ENCODE results near the gene FKBP9.
"Not testable (repeated sequence)": the region's sequence is repeated elsewhere in the genome, so short reads cannot be mapped to it uniquely, and the experiment has no call there.

Gene FKBP9

DNA sequence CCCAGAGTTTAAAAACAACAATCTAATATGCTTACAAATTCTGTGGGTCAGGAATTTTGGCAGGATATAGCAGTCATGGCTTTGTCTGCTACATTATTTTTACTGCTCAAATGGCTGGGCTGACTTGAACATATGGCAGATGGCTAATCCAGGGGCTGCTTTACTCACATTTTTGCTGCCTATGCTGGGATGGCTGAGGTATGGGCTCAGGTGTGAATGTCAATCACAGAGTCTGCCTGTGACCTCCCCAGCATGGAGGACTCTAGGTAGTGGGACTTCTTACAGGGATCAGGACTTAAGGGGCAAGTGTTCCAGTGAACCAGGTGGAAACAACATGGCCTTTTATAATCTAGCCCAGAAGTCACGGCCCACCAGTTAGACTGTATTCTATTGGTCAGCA is 4.4 kb upstream of the FKBP9 start:
- no peak for DNase-seq (ENCODE audit: low read depth in 3 of 3, low spot score in 1 of 3)

- no peak for DNase-seq (ENCODE audit: low read depth in 3 of 3, low spot score in 1 of 3)
Measured at GRCh38 chr7:32958046-32959025, 1.1 kb downstream of the FKBP9 start.

- DNase-seq (ENCODE audit: low read depth in 3 of 3, low spot score in 1 of 3): not testable (repeated sequence)
Measured at GRCh38 chr7:32963880-32964301, 6.7 kb downstream of the FKBP9 start.

- not testable (repeated sequence) for DNase-seq (ENCODE audit: low read depth in 3 of 3, low spot score in 1 of 3)
Measured at GRCh38 chr7:32964461-32965159, 7.4 kb downstream of the FKBP9 start.

DNA sequence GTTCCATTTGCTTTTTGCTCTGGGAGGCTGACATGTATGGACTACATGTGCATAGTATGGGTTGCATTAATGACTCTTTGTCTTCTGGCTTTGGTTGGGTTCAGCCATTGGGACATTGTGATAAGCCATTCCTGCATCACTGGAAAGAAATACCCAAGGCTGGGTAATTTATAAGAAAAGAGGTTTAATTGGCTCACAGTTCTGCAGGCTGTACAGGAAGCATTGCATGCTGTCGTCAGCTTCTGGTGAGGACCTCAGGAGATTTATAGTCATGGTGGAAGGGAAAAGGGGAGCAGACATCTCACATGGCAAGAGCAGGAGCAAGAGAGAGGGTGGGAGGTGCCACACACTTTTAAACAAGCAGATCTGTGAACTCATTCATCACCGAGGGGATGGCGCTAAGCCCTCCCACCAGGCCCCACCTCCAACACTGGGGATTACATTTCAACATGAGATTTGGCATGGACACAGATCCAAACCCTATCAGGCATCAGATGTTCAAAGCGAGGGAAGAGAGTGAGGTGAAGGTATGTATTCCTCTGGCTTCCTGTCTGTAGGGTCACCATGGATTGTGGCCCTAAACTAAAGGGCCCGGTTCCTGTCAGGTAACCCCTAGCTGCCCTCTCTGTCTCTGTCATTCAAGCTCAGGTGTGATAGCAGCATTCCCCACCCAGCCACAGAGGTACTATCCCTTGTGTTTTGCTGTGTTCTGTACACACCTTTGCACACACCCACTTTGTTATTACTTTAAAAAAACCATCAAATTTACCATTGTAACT is 9.4 kb downstream of the FKBP9 start:
- not testable (repeated sequence) for DNase-seq (ENCODE audit: low read depth in 3 of 3, low spot score in 1 of 3)

DNA sequence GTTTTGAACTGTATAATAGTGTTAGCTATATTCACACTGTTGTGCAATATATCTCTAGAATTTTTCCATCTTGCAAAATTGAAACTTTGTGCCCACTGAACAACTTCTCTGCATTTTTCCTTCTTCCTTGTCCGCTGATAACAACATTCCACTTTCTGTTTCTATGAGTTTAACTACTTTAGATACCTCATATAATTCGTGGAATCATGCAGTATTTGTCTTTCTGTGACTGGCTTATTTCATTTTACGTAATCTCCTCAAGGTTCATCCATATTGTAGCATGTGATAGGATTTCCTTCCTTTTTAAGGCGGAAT is 10.0 kb downstream of the FKBP9 start:
- DNase-seq (ENCODE audit: low read depth in 3 of 3, low spot score in 1 of 3): not testable (repeated sequence)

DNA sequence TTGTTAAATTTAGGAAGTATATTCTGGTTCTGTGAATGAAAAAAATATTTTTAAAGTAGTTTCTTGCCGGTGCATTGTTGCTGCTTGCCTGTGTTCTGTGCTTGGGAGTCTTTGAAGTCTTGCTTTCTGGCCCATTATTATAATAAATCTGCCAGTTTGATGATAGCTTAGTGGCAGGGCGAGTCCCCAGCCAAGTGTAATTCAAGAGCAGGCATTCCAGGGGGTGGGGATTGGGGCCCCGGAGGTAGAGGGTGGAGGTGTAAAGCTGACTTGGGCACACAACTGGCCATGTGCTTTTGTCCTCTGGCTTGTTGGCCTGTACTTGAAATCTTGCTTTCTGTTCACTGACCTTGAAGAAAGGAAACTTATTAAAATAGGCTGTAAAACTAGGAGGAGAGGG is 14.7 kb downstream of the FKBP9 start:
- not testable (repeated sequence) for DNase-seq (ENCODE audit: low read depth in 3 of 3, low spot score in 1 of 3)

DNA sequence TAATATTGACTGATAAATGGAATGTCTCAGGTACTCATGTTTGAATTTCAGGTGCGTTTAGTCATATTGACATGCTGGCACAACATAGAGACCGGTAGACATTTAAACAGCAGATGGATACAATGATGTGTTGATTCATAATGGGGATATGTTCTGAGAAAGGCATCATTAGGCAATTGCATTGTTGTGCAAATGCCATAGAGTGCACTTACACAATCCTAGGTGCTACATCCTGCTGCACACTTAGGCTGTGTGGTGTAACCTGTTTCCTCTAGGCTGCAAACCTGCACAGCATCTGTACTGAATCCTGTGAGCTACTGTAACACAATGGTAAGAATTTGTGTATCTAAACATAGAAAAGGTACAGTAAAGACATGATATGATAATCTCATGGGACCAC is 19.9 kb downstream of the FKBP9 start:
- DNase-seq (ENCODE audit: low read depth in 3 of 3, low spot score in 1 of 3): not testable (repeated sequence)

- DNase-seq (ENCODE audit: low read depth in 3 of 3, low spot score in 1 of 3): not testable (repeated sequence)
Measured at GRCh38 chr7:32979246-32979645, 22.0 kb downstream of the FKBP9 start.

- not testable (repeated sequence) for DNase-seq (ENCODE audit: low read depth in 3 of 3, low spot score in 1 of 3)
Measured at GRCh38 chr7:32979902-32980301, 22.7 kb downstream of the FKBP9 start.

- DNase-seq (ENCODE audit: low read depth in 3 of 3, low spot score in 1 of 3): not testable (repeated sequence)
Measured at GRCh38 chr7:32988148-32988547, 30.9 kb downstream of the FKBP9 start.

- not testable (repeated sequence) for DNase-seq (ENCODE audit: low read depth in 3 of 3, low spot score in 1 of 3)
Measured at GRCh38 chr7:32991068-32991585, 33.9 kb downstream of the FKBP9 start.

GRCh38 chr7:32991975-32992700 is 34.9 kb downstream of the FKBP9 start:
- DNase-seq (ENCODE audit: low read depth in 3 of 3, low spot score in 1 of 3): not testable (repeated sequence)

- not testable (repeated sequence) for DNase-seq (ENCODE audit: low read depth in 3 of 3, low spot score in 1 of 3)
Measured at GRCh38 chr7:32992750-32993149, 35.5 kb downstream of the FKBP9 start.

GRCh38 chr7:32997956-32998355 is 40.7 kb downstream of the FKBP9 start:
- not testable (repeated sequence) for DNase-seq (ENCODE audit: low read depth in 3 of 3, low spot score in 1 of 3)

DNA sequence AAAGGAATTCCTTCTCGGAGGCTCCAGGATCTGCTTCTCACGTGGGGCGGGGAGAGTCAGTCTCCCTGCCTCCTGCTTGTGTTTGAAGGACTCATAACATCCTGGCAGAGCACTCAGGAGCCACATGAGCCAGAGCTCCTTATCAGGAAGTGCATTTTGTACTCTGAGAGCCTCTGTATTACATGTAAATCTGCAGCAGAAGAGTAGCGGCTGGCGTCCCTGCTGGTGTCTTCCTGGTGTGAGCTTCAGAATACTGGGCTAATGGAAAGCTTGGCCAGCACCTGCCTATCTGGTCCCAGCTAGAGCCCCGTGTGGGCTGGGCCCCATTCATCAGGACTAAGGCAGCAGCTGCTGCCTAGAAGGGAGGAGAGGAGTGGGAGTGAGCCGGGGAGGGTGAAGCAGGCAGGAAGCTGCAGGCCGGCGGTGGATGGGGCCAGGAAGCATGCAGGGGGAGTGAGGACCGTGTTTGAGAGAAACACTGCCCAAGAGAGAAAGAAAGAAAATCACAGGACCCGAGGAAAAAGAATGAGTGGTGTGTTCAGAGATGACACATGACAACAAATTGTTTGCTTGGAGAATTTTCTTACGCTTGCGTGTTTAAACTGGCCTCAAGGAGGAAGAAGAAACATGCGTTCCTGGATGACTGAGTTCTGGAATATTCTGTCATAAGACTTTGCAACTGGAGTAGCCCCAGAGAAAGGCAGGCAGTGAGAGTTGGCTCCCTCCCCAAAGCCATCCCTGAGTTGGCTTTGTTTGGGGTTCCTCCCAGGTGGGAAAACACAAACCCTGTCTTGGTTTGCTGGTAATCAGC is 41.3 kb downstream of the FKBP9 start:
- DNase-seq (ENCODE audit: low read depth in 3 of 3, low spot score in 1 of 3): not testable (repeated sequence)

DNA sequence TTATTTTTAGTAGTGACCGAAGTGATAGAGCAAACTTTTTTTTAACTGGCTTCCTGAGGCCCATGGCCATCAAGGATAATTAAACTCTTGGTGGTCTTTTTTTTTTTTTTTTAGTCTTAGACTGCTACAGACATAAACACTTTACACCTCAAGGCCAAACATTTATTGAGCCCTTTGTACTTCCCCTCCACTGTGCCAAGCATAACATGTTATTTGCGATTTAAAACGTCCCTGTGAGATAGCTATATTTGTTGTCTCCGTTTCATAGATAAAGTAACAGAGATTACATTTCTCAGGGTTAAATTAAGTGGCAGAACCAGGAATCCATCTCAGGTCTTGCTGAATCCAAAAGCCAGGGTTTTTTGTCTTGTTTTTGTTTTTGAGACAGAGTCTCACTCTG is 42.1 kb downstream of the FKBP9 start:
- not testable (repeated sequence) for DNase-seq (ENCODE audit: low read depth in 3 of 3, low spot score in 1 of 3)

DNA sequence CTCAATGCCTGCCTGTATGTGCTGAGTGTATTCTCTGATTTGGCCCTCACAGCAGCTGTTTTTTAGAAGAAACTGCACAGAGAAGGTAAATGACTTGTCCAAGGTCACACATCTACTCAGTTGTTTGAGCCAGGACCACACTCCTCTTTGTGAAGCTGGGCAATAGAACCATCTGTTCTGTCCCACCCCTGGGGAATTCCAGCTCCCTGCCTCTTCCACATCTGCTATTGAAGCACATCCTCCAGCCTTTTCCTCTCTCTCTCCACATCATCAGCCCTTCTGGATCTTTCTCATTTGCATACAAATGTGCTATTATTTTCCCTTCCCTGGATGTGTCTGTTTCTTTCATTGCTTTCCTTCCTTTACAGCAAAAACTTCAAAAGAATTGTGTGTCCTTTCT is 45.9 kb downstream of the FKBP9 start:
- not testable (repeated sequence) for DNase-seq (ENCODE audit: low read depth in 3 of 3, low spot score in 1 of 3)

- not testable (repeated sequence) for DNase-seq (ENCODE audit: low read depth in 3 of 3, low spot score in 1 of 3)
Measured at GRCh38 chr7:33004104-33004616, 46.9 kb downstream of the FKBP9 start.

Measured in stimulated activated CD4-positive, alpha-beta T cell treated with anti-CD3 and anti-CD28 coated beads, TNF-alpha, amount 100 ng/mL, for 1 hour (primary cell).